OCI-LY7 (cell line): ENCODE results near the gene PRKG1.

Experiments
- CTCF ChIP-seq: fragments of 200-600 bp; sonication (generic); conservative IDR thresholded peaks from 2 replicates; pipeline ENCODE4 v1.5.1; 2014; ENCODE audit warnings: mild to moderate bottlenecking, antibody characterized with exemption, low read length, moderate library complexity, mixed read lengths
- EZH2phosphoT487 ChIP-seq: fragments of 200-600 bp; sonication (generic); IDR thresholded peaks from 2 replicates; pipeline ENCODE4 v1.6.1; 2018; ENCODE audit warnings: low read depth, borderline replicate concordance, mild to moderate bottlenecking, mixed run types, antibody characterized with exemption, low read length, moderate library complexity, mixed read lengths

GRCh38 chr10:51760864-51761640, 686.8 kb downstream of the PRKG1 start:
- no peak for TF ChIP-seq CTCF
- TF ChIP-seq EZH2phosphoT487, result no peak
